ENCODE measurements around the gene LRRC26. TPM values are rescaled to one million over a fixed set of nuclear protein-coding genes. Genes with fewer than 3 reads are reported as not detected.

LRRC26 gene
- polyA plus RNA-seq, 1 donor (not counting 4 experiments of a cell fraction or from before 2014, with no cell fraction given) = not detected

DNA sequence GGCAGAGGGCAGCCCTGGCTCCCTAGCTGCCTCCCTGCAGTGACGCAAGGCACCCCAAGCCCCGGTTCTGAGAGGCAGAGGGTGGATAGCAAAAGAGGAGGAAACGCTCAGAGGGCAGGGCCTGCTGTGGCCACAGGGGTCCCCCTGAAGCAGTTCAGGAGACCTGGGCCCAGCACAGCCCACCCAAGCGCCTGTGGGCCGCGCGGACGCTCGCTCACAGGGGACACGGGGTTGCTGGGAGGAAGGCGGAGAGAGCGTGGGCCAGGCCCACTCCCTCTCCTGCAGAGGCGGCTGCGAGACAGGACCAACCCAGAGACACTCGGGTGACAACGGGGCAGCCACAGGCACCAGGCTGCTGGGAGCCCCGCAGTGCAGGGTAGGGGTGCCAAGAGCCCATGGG, 9.9 kb upstream of the LRRC26 start:
- Histone ChIP-seq H3K4me3 (ENCODE audit: control insufficient read depth in 2 of 3, extremely low read depth in 1 of 3, insufficient read depth in 2 of 3, low read depth in 1 of 3, low read length in 3 of 3) (no peak overlapping the region), H3K4me2 (ENCODE audit: control insufficient read depth, extremely low read depth, insufficient read depth, low read depth, low read length) (no peak overlapping the region), H3K9ac (ENCODE audit: control insufficient read depth, extremely low read depth, insufficient read depth, low read length) (no peak overlapping the region), H3K9me1 (ENCODE audit: control insufficient read depth, extremely low read depth, insufficient read depth, low read length) (no peaks in the 10 kb centered on the region), H3K27ac (ENCODE audit: control insufficient read depth, insufficient read depth, low read length) (no peak overlapping the region), H4K20me1 (ENCODE audit: control insufficient read depth, extremely low read depth, insufficient read depth, low read length) (peaks cover 5% of the 10 kb centered on the region), H3K36me3 (ENCODE audit: control insufficient read depth in 2 of 2, extremely low read depth in 1 of 2, insufficient read depth in 2 of 2, low read length in 2 of 2) (peaks cover 14 to 17% of the 10 kb centered on the region in 2 experiments), H2AFZ (ENCODE audit: control insufficient read depth, low read length) (no peak overlapping the region), H3K79me2 (ENCODE audit: control insufficient read depth, insufficient read depth, low read length) (no peaks in the 10 kb centered on the region), H3K9me3 (ENCODE audit: control insufficient read depth, low read depth, low read length) (no peaks in the 10 kb centered on the region), H3K4me1 (ENCODE audit: control insufficient read depth, extremely low read depth, insufficient read depth, low read length) (no peaks in the 10 kb centered on the region), H3K27me3 (ENCODE audit: control insufficient read depth, extremely low read depth, insufficient read depth, low read length) (peaks cover 9% of the 10 kb centered on the region)
- FAIRE-seq (no peak), DNase-seq (ENCODE audit: low read depth, low spot score) (no peak)
- dilution Hi-C loops (cut with MboI; ENCODE audit: extremely low pct_ligation_motif_present, low sequenced_read_pairs) = no loop called here
- TF ChIP-seq, protein P1, sequence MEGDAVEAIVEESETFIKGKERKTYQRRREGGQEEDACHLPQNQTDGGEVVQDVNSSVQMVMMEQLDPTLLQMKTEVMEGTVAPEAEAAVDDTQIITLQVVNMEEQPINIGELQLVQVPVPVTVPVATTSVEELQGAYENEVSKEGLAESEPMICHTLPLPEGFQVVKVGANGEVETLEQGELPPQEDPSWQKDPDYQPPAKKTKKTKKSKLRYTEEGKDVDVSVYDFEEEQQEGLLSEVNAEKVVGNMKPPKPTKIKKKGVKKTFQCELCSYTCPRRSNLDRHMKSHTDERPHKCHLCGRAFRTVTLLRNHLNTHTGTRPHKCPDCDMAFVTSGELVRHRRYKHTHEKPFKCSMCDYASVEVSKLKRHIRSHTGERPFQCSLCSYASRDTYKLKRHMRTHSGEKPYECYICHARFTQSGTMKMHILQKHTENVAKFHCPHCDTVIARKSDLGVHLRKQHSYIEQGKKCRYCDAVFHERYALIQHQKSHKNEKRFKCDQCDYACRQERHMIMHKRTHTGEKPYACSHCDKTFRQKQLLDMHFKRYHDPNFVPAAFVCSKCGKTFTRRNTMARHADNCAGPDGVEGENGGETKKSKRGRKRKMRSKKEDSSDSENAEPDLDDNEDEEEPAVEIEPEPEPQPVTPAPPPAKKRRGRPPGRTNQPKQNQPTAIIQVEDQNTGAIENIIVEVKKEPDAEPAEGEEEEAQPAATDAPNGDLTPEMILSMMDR (optimal IDR thresholded peaks at IDR 0.05 in 1 of 3, IDR thresholded peaks at IDR 0.05 in 1 of 3, conservative IDR thresholded peaks at IDR 0.05 in 1 of 3; ENCODE audit: extremely low read depth in 1 of 3, insufficient read depth in 2 of 3, low read length in 3 of 3) = no peak
- TF ChIP-seq EZH2 (IDR thresholded peaks at IDR 0.05; ENCODE audit: low read length) = no peak

DNA sequence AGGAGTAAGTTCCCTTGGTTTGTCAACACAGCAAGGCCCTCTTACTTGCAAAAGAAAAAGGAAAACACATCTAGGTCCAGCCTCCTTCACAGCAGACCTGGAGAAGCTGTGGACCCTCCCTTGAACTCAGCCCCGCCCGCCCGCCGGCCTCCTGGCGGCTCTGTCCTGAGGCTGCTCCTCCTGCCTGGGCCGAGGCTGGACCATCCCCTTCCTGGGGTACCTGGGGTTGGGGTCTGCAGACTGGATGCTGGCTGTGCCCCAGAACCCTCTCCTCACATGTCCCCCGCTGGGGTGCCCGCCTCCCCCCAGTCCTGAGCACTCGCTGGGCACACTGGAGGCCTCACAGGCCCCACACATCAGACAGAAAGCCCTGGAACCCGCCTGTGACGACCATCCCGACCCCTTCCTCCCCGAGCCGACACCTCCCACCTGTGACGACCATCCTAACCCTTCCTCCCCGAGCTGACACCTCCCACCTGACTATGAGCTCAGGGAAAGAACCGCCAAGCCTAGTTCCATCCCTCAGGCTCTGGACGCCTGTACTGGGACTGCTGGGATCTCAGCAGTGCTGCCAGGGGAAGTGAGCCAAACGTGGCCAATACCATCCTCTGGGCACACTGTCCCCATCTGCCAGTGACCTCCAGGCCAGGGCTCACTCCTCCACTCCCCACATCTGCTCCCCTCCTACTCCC, 9.2 kb upstream of the LRRC26 start:
- Histone ChIP-seq H3K9me3 (ENCODE audit: control insufficient read depth, low read depth, low read length) (no peaks in the 10 kb centered on the region), H2AFZ (ENCODE audit: control insufficient read depth, low read length) (no peak overlapping the region), H4K20me1 (ENCODE audit: control insufficient read depth, extremely low read depth, insufficient read depth, low read length) (peaks cover 9% of the 10 kb centered on the region), H3K4me2 (ENCODE audit: control insufficient read depth, extremely low read depth, insufficient read depth, low read depth, low read length) (no peak overlapping the region), H3K4me1 (ENCODE audit: control insufficient read depth, extremely low read depth, insufficient read depth, low read length) (no peaks in the 10 kb centered on the region), H3K4me3 (ENCODE audit: control insufficient read depth in 2 of 3, extremely low read depth in 1 of 3, insufficient read depth in 2 of 3, low read depth in 1 of 3, low read length in 3 of 3) (no peak overlapping the region), H3K79me2 (ENCODE audit: control insufficient read depth, insufficient read depth, low read length) (no peaks in the 10 kb centered on the region), H3K9me1 (ENCODE audit: control insufficient read depth, extremely low read depth, insufficient read depth, low read length) (no peaks in the 10 kb centered on the region), H3K27me3 (ENCODE audit: control insufficient read depth, extremely low read depth, insufficient read depth, low read length) (peaks cover 15% of the 10 kb centered on the region), H3K27ac (ENCODE audit: control insufficient read depth, insufficient read depth, low read length) (no peak overlapping the region), H3K9ac (ENCODE audit: control insufficient read depth, extremely low read depth, insufficient read depth, low read length) (no peak overlapping the region), H3K36me3 (ENCODE audit: control insufficient read depth in 2 of 2, extremely low read depth in 1 of 2, insufficient read depth in 2 of 2, low read length in 2 of 2) (peaks cover 12 to 17% of the 10 kb centered on the region in 2 experiments)
- FAIRE-seq (no peak), DNase-seq (ENCODE audit: low read depth, low spot score) (no peak)
- dilution Hi-C loops (cut with MboI; ENCODE audit: extremely low pct_ligation_motif_present, low sequenced_read_pairs) = no loop called here
- TF ChIP-seq, protein P1 (optimal IDR thresholded peaks at IDR 0.05 in 1 of 3, IDR thresholded peaks at IDR 0.05 in 1 of 3, conservative IDR thresholded peaks at IDR 0.05 in 1 of 3; ENCODE audit: extremely low read depth in 1 of 3, insufficient read depth in 2 of 3, low read length in 3 of 3) = no peak
- TF ChIP-seq EZH2 (IDR thresholded peaks at IDR 0.05; ENCODE audit: low read length) = no peak

All from keratinocyte (primary cell).